ENCODE data around the gene MCU. TPM values are rescaled to one million over a fixed set of nuclear protein-coding genes. Genes with fewer than 3 reads are reported as not detected.

The MCU gene
- total and polyA plus RNA-seq, 2 of the 8 experiments (the other 6 are each of a cell fraction or from before 2014, with no cell fraction given) = 51.6 to 62.2 TPM

- Histone ChIP-seq H3K9me3 (ENCODE audit: insufficient read depth in 2 of 2, low read depth in 1 of 2, low read length in 1 of 2) (no peaks in the 10 kb centered on the region), H4K8ac (ENCODE audit: extremely low read depth, insufficient read depth, low read length) (no peak overlapping the region), H3K23me2 (ENCODE audit: low read depth, low read length) (no peaks in the 10 kb centered on the region), H3K23ac (ENCODE audit: insufficient read length) (no peak overlapping the region), H4K91ac (replicated peaks; ENCODE audit: insufficient read length, low read length) (no peak overlapping the region), H2AFZ (ENCODE audit: low read length) (no peak overlapping the region), H3K4me2 (ENCODE audit: insufficient read depth in 1 of 2, low read depth in 2 of 2, low read length in 2 of 2) (no peak overlapping the region), H2BK12ac (ENCODE audit: low read depth, low read length) (no peak overlapping the region), H2BK120ac (replicated peaks; ENCODE audit: low read depth, low read length) (no peak overlapping the region), H3K9ac (replicated peaks in 1 of 4; ENCODE audit: extremely low read depth in 1 of 4, low read depth in 3 of 4, low read length in 3 of 4) (no peak overlapping the region), H3K14ac (ENCODE audit: insufficient read length) (no peak overlapping the region), H2BK5ac (ENCODE audit: low read depth, low read length) (no peak overlapping the region), H3K79me1 (ENCODE audit: low read depth, low read length) (no peaks in the 10 kb centered on the region), H2BK20ac (ENCODE audit: low read length) (no peak overlapping the region), H3K18ac (ENCODE audit: extremely low read depth, low read length) (no peak overlapping the region), H3K27me3 (replicated peaks in 1 of 4; ENCODE audit: control insufficient read depth in 3 of 4, extremely low read depth in 1 of 4, insufficient read depth in 3 of 4, low read length in 3 of 4) (no peaks in the 10 kb centered on the region), H3K56ac (replicated peaks; ENCODE audit: insufficient read length, low read depth, low read length) (no peak overlapping the region), H3K36me3 (ENCODE audit: control insufficient read depth in 2 of 4, insufficient read depth in 4 of 4, low read length in 3 of 4) (no peaks in the 10 kb centered on the region), H4K5ac (ENCODE audit: insufficient read length, low read depth, low read length) (no peak overlapping the region), H2AK5ac (ENCODE audit: low read depth, low read length) (no peak overlapping the region), H3K4me1 (replicated peaks in 1 of 4; ENCODE audit: control insufficient read depth in 3 of 4, insufficient read depth in 4 of 4, low read length in 3 of 4) (peaks cover 0 to 4% (median 3%) of the 10 kb centered on the region in 4 experiments; a peak in 3 of 7 replicates), H3K27ac (ENCODE audit: low read depth, low read length) (no peak overlapping the region), H4K20me1 (replicated peaks in 1 of 2; ENCODE audit: control insufficient read depth in 1 of 2, insufficient read depth in 2 of 2, low read length in 2 of 2) (no peaks in the 10 kb centered on the region), H3K79me2 (ENCODE audit: control insufficient read depth in 1 of 2, insufficient read depth in 2 of 2, low read length in 2 of 2) (peaks cover 0 to 44% of the 10 kb centered on the region in 2 experiments; a peak in 2 of 4 replicates), H3K4me3 (ENCODE audit: extremely low read depth in 1 of 4, insufficient read depth in 2 of 4, low read depth in 3 of 4, low read length in 4 of 4) (no peak overlapping the region), H3K4ac (replicated peaks; ENCODE audit: insufficient read length, low read depth, low read length) (no peak overlapping the region), H2BK15ac (ENCODE audit: low read length) (no peak overlapping the region)
- FAIRE-seq = no peak
- DNase-seq (ENCODE audit: low read depth in 1 of 2, low spot score in 2 of 2) = no peak
- no peak for TF ChIP-seq CTBP2 (IDR thresholded peaks at IDR 0.05; ENCODE audit: borderline replicate concordance, insufficient read depth, insufficient read length, low read length)
- TF ChIP-seq CHD2 (IDR thresholded peaks at IDR 0.05; ENCODE audit: low read length) = no peak
- no peak for TF ChIP-seq GTF2F1 (IDR thresholded peaks at IDR 0.05; ENCODE audit: borderline replicate concordance, low read depth, low read length)
- CTCF ChIA-PET (ENCODE audit: partially characterized antibody) = interaction anchor here (1.0 to 1.1 kb wide), 2 partner anchors 9 to 89 kb away, joined by 3 read pairs; no protein-coding TSS in a partner anchor
- POLR2A ChIA-PET (ENCODE audit: partially characterized antibody) = interaction anchor here (1.0 kb wide), 1 partner anchor 134 kb away, joined by 3 read pairs; no protein-coding TSS in a partner anchor
Observed at GRCh38 chr10:72826346-72826745, 134.4 kb downstream of the MCU start.
